ENCODE results near the gene FRS3.

- TF ChIP-seq CTCF (IDR thresholded peaks at IDR 0.05): no peak
- no peak for TF ChIP-seq POLR2AphosphoS5 (IDR thresholded peaks at IDR 0.05; ENCODE audit: low read depth, low read length)
Measured at GRCh38 chr6:41813956-41814355, 34.3 kb upstream of the FRS3 start.
